NCI-H2227 (cell line): ENCODE data around the gene SMAD6.

Experiments used
- DNase-seq: peaks from one replicate; lab custom pipeline; 2025; ENCODE audit not compliant: unreplicated experiment; lab: John Stamatoyannopoulos, UW

The SMAD6 gene

GRCh38 chr15:66702787-66703539, 927 bp downstream of the SMAD6 start:
- peak; percentile 14 for DNase-seq

- DNase-seq, result peak; percentile 13
Measured at GRCh38 chr15:66703540-66703941, 1.5 kb downstream of the SMAD6 start.

DNA sequence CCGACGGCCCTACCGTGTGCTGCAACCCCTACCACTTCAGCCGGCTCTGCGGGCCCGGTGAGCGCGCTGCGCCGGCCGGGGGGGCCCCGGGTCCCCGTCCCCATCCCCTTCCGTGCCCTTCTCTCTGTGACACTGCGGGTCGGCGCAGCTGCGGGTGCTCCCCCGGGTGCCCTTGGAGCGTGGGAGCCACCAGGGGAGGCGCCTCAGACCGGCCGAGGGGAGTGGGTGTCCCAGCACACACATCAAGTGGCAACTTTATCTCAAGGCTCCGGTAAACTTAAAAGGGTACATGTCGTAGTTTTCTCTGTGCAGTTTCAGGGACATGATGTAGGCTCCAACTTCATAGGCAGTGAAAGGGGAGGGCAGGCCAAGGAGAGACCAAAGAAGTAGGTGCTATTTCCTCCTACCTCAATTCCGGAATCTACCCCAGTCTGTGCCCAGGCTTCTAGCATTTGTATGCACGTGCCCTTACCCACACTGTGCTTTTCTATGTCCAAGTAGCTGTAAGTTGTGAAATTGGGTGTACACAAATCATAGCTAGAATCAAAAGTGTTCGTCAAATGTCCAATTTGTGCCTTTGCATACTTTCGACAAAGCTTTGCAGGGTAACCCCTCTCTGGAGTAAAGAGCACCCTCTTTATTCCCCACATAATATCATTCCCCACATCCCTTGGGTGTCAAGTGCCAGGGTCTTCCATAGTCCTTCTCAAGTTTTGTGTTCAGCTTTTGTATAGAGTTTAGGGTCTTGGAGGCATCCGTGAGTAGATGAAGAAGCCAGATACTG, 2.2 kb downstream of the SMAD6 start:
- DNase-seq, result no peak

DNA sequence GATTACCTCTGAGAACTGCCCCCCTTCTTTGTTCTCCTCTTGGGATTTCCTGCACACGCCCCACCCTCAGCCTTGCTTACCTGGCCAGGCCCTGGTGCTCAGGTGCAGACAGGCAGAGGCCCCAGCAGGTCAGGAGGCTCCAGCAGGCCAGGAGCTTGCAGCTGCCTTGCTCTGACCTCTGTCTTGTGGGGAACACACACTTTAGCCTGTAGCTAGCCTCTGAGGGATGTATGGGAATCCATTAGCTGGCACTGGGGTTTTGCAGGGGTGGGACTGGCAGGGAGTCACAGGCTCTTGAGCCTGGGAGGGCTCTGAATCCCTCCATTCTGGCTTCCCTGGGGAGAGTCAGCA, 2.7 kb downstream of the SMAD6 start:
- DNase-seq, result no peak

DNA sequence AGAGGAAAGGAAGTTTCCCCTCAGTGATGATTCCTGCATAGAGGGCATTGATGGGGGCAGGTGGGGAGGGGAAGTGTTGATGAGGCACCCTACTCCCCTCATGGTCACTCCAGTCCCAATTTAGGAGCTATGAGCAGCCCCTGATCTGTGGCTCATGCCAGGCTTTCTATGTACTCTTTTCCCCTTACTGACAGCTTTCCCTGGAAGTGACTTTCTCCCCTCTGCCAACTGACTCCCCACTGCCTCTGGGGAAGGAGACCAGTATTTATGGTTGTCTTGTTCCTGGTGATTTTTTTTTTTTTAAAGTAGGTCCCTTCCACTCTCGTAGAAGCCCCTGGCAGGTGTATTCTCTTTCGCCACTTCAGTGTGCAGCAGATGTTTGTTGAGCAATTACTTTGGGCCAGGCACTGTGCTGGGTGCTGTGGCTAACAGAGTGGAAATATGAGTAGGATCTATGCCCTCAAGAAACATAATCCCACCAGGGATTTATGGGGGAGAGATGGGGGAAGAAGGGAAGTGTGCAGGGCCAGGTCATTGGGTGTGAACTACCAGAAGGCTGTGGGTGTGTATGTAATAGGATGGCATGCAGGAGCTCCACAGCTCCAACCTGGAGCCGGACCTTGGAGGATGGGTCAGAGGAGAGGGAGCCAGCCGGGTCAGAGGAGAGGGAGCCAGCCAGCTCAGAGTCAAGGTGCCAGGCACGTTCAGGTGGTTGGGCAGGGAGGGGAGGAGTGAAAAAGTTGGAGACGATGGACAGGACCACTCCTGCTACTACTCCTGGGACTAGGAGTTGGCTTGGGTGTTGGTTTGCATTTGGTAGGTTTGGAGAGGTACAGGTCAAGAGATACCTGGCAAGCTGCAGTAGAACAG, 3.5 kb downstream of the SMAD6 start:
- no peak for DNase-seq

GRCh38 chr15:66706225-66706732, 4.2 kb downstream of the SMAD6 start:
- DNase-seq, result peak; percentile 37

GRCh38 chr15:66706840-66707239, 4.8 kb downstream of the SMAD6 start:
- no peak for DNase-seq

DNA sequence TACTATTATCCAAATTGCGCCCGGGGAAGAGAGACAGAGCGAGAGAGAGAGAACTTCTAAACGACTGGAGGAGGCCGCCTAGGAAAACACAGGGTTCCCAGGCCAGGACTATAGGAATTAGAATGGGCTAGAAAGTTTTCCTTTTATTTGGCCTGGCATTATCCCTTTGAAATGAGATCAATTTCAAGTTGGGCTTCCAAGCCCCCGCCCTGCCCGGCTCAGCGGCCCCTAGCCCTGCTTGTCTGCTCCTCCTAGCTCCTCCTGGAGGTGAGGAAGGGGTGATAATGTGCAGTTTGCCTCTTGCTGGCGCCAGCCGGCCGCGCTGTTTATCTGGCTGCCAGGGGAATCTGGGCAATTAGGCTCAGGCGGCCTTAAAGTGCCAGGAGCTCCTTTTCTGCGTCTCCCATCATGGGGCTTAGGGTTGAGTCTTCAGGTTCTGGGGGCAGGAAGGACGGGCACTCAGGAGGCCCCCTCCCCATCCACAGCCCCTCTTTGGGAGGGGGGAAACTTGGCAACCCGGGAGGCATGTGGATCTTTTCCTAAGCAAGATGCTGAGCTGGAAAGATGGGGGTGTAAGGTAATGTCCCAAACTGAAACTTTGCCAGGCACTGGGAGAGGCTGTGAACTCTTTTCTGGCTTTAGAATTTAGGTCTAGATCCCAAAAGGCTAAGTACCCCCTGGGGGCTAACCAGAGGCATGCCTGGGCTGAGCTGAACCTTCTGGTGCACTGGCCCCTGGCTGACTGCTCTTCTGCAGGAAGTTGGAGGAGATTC, 5.5 kb downstream of the SMAD6 start:
- DNase-seq, result peak; percentile 82

DNA sequence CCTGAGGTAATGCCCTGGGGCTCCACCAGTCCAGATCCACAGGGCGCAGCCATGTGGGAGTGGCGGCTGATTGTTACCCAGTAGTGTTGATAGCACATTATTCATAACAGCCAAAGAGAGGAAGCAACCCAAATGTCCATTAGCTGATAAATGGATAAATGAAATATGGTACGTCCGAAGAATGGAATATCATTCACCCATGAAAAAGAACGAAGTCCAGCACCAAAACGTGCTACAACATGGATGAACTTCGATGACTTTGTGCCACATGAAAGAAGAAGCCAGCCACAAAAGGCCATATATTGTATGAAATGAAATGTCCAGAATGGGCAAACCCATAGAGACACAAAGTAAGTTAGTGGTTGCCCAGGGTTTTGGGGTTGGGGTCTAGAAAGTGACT, 6.4 kb downstream of the SMAD6 start:
- no peak for DNase-seq

DNA sequence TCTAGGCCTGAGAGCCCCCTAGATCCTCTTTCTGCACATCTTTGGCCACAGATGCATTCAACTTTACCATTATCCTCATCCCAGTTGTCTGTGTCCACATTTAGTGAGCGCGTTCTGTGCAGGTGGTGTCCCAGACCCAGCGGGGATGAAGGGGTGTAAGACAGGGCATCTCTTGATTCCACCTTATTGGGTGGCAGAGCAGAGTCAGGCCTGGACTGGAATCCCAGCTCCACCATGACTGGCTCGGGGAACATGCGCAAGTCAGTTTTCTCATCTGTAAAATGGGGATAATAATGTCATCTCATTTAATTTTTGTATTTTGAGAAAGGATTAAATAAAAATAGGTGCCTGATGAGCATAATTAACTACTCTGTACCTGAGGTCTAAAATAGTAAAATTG, 7.8 kb downstream of the SMAD6 start:
- no peak for DNase-seq

GRCh38 chr15:66711260-66711659, 9.2 kb downstream of the SMAD6 start:
- no peak for DNase-seq

- DNase-seq, result no peak
Measured at GRCh38 chr15:66711862-66712261, 9.8 kb downstream of the SMAD6 start.

GRCh38 chr15:66713843-66714508, 11.9 kb downstream of the SMAD6 start:
- DNase-seq, result no peak

GRCh38 chr15:66714543-66714981, 12.5 kb downstream of the SMAD6 start:
- DNase-seq, result no peak

DNA sequence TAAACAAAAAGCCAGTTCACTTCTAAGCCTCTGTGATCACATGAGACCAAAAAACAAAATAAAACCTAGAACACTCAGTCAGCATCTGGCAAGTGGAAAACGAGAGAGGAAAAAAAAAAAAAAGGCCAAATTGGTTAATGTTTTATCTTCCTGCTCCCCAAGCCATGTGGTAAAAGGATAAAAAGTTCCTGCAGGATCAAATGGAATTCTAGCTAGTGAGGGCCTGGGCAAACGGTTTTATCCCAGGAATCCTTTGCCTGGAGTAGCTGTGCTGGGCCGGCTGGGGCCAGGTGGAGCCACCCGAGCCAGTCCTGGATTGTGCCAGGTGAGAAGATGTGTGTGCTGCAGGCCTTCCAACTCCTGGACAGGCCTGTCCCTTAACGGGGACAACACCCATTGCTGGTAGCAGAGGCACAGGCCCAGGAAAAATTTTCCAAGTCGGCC, 13.2 kb downstream of the SMAD6 start:
- DNase-seq, result no peak

DNA sequence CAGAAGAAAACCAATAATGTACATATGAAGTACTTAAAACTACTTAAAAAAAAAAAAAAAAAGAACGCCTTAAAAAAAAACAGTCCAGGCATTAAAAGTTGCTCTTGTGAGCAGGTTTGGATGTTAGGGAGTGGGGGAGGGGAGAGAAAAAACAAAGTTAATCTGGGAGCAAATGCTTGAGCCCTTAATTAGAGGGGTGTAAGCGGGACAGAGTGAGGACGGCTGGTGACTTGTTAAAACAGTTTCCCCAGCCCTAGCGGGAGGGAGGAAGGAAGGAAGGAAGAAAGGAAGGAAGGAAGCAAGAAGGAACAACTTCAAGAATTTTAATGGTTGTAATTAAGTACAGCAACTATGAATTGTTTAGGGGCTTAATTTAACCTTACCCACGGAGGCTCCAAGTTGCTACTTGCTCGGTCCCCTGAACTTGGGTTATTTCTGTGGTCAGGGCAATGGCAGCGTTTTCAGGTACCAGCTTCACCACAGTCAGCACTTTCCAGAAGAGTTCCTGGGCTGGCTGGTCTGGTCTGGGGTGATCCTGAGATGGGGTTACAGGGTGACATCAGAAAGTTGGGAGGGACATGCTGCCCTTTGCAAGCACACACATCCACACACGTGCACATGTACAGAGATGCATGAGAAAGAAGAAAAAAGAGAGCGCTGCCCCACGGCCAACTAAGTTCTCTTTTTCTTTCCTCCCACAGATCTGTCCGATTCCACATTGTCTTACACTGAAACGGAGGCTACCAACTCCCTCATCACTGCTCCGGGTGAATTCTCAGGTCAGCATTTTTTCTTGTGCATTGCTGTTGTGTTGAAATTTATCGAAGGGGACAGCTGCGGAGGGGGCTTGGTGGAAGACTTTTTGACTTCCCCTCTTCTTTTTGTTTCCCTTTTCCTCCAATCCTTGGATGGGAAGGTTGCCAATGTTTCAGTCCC, 14.0 kb downstream of the SMAD6 start:
- DNase-seq, result no peak

GRCh38 chr15:66716656-66717020, 14.6 kb downstream of the SMAD6 start:
- DNase-seq, result no peak

DNA sequence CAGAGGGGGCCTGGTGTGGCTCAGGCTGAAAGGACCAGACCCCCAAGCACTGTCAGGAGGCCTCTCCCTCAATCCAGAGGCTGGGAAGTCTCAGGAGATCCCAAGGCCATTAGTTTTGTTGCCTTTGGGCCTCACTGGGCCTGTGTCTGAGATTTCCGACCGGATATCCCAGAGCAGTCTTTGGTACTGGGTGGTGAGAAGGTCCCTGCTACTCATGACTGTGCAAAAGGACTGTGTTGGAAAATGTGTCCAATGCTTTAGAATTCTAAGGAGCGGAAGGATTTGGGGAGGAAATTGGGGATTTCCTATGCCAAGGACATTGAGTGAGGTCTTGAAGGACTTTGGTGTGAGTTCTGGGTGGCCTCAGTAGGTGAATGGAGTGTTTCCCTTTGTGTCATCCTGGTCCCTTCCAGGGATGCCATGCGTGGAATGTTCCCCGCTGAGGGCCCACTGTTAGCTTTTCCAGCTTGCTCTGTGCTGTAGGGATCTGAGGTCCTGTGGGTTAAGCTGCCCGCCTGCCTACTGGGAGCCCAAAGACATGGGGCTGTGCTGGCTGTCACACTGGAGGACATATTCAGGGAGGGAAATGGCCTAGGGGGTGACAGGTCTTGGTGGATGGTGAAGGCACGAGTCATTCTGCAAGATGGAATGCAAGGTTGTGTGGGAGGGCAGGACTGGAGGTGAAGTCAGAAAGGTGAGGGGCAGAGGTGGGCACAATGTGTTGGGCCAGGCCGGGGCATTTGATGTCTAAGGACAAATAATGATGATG, 16.4 kb downstream of the SMAD6 start:
- no peak for DNase-seq
